Measurements from ENCODE around the gene ARHGAP22. TPM values are rescaled to one million over a fixed set of nuclear protein-coding genes. Genes with fewer than 3 reads are reported as not detected.

Gene ARHGAP22
- total RNA-seq, 1 experiment from 2014 or later, result 1.8 TPM

- ATAC-seq, result no peak
- intact Hi-C loops (cut with micrococcal nuclease; ENCODE audit: unreplicated experiment), result no loop called here
Observed at GRCh38 chr10:48520184-48520506, 84.7 kb downstream of the ARHGAP22 start.

DNA sequence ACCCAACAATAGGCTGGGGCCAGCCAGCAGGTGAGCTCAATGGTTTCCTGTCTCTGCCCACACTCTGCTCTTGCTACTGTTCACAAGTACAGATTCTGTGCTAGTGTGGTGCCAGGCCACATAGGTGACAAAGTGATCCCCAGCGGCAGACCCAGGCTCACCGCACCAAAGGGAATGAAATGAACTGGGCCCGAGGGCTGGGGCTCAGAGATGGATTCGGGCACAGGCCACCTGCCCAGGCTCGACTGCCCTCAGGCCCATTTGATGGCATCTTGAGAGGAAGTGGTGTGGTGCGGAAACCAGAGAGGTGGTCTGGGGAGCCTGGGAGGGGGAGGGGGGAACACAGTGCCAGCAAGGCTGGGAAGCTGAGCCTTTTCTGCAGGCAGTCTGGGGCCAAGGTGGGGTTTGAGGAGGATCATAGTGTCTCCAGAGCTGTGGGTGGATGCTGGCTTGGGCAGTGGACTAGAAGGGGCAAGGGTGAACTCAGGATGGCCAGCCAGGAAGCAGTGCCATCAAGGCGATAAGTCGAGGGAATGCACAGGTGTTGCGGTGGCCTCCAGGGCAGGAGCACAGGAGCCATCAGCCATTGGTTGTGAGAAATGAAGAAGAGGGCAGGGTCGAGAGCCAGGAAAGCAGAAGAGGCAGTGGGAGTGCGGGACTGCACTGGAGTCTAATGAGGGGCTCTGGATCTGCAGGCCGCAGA lies 85.2 kb downstream of the ARHGAP22 start:
- H3K27ac ChIP-seq (ENCODE audit: low read length), result no peak overlapping the region
- peaks cover 14% of the 10 kb centered on the region for H3K27me3 ChIP-seq (ENCODE audit: control insufficient read depth, insufficient read depth, low read length)
- BruUV-seq (replicated peaks), result no TSS peak
- H3K36me3 ChIP-seq (ENCODE audit: control insufficient read depth, insufficient read depth, low read length), result no peaks in the 10 kb centered on the region; the same call in 1 of the 2 replicates
- H3K9me3 ChIP-seq (ENCODE audit: control insufficient read depth, insufficient read depth, low read depth, low read length), result peaks cover 2% of the 10 kb centered on the region; the same call in 1 of the 2 replicates
- in situ Hi-C loops (cut with HindIII; ENCODE audit: low pct_unique_long_range_greater_than_20kb, low sequenced_read_pairs), result no loop called here
- ChIA-PET CTCF (interaction anchor here (0.6 kb wide), 1 partner anchor 209 kb away, joined by 3 read pairs; no protein-coding TSS in a partner anchor), POLR2A (no interaction called here)
- DNase-seq (ENCODE audit: low read depth, low spot score) (no peak), ATAC-seq (no peak)
- 0 out of 2 replicates have a peak, but pooled peaks cover 4% of the 10 kb centered on the region for H3K4me1 ChIP-seq (ENCODE audit: control insufficient read depth, insufficient read depth, low read length)
- no peak for TF ChIP-seq REST (IDR thresholded peaks at IDR 0.05; ENCODE audit: insufficient read depth in 1 of 2, low read depth in 2 of 2, low read length in 1 of 2)
- TF ChIP-seq, protein P1, sequence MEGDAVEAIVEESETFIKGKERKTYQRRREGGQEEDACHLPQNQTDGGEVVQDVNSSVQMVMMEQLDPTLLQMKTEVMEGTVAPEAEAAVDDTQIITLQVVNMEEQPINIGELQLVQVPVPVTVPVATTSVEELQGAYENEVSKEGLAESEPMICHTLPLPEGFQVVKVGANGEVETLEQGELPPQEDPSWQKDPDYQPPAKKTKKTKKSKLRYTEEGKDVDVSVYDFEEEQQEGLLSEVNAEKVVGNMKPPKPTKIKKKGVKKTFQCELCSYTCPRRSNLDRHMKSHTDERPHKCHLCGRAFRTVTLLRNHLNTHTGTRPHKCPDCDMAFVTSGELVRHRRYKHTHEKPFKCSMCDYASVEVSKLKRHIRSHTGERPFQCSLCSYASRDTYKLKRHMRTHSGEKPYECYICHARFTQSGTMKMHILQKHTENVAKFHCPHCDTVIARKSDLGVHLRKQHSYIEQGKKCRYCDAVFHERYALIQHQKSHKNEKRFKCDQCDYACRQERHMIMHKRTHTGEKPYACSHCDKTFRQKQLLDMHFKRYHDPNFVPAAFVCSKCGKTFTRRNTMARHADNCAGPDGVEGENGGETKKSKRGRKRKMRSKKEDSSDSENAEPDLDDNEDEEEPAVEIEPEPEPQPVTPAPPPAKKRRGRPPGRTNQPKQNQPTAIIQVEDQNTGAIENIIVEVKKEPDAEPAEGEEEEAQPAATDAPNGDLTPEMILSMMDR (IDR thresholded peaks at IDR 0.05), result no peak
- no peak overlapping the region for H3K4me3 ChIP-seq (ENCODE audit: low read depth in 2 of 2, low read length in 2 of 2)
- intact Hi-C loops (cut with micrococcal nuclease; ENCODE audit: unreplicated experiment), result no loop called here

More at GRCh38 chr10:48520184-48520506, 84.7 kb downstream of the ARHGAP22 start:
- TF ChIP-seq POLR2AphosphoS5 (IDR thresholded peaks at IDR 0.05; ENCODE audit: low read depth, low read length), result no peak
- TF ChIP-seq, protein P1 (IDR thresholded peaks at IDR 0.05), result no peak
- TF ChIP-seq SIN3A (IDR thresholded peaks at IDR 0.05; ENCODE audit: borderline replicate concordance, insufficient read depth, low read depth, low read length), result no peak
- TF ChIP-seq REST (IDR thresholded peaks at IDR 0.05; ENCODE audit: insufficient read depth in 1 of 2, low read depth in 2 of 2, low read length in 1 of 2), result no peak
- TF ChIP-seq TCF7L2 (IDR thresholded peaks at IDR 0.05; ENCODE audit: low read depth, low read length), result no peak
- H3K27ac ChIP-seq (ENCODE audit: low read length), result no peak overlapping the region
- no peaks in the 10 kb centered on the region; the same call in 1 of the 2 replicates for H3K36me3 ChIP-seq (ENCODE audit: control insufficient read depth, insufficient read depth, low read length)
- peaks cover 20% of the 10 kb centered on the region for H3K27me3 ChIP-seq (ENCODE audit: control insufficient read depth, insufficient read depth, low read length)
- H3K4me3 ChIP-seq (ENCODE audit: low read depth in 2 of 2, low read length in 2 of 2), result no peak overlapping the region
- no peaks in the 10 kb centered on the region for H3K9me3 ChIP-seq (ENCODE audit: control insufficient read depth, insufficient read depth, low read depth, low read length)
- 0 out of 2 replicates have a peak, but pooled peaks cover 4% of the 10 kb centered on the region for H3K4me1 ChIP-seq (ENCODE audit: control insufficient read depth, insufficient read depth, low read length)
- CTCF ChIA-PET, result no interaction called here
- POLR2A ChIA-PET, result no interaction called here
- no TSS peak for BruUV-seq (replicated peaks)
- in situ Hi-C loops (cut with HindIII; ENCODE audit: low pct_unique_long_range_greater_than_20kb, low sequenced_read_pairs), result no loop called here
- DNase-seq (ENCODE audit: low read depth, low spot score), result no peak
